NCI-H2081 (cell line): ENCODE data around the gene NCCRP1.

Experiments used
- DNase-seq, 2 experiments: peaks; one replicate each; lab custom pipeline; 2025; lab: John Stamatoyannopoulos, UW

NCCRP1 gene, protein sequence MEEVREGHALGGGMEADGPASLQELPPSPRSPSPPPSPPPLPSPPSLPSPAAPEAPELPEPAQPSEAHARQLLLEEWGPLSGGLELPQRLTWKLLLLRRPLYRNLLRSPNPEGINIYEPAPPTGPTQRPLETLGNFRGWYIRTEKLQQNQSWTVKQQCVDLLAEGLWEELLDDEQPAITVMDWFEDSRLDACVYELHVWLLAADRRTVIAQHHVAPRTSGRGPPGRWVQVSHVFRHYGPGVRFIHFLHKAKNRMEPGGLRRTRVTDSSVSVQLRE

DNA sequence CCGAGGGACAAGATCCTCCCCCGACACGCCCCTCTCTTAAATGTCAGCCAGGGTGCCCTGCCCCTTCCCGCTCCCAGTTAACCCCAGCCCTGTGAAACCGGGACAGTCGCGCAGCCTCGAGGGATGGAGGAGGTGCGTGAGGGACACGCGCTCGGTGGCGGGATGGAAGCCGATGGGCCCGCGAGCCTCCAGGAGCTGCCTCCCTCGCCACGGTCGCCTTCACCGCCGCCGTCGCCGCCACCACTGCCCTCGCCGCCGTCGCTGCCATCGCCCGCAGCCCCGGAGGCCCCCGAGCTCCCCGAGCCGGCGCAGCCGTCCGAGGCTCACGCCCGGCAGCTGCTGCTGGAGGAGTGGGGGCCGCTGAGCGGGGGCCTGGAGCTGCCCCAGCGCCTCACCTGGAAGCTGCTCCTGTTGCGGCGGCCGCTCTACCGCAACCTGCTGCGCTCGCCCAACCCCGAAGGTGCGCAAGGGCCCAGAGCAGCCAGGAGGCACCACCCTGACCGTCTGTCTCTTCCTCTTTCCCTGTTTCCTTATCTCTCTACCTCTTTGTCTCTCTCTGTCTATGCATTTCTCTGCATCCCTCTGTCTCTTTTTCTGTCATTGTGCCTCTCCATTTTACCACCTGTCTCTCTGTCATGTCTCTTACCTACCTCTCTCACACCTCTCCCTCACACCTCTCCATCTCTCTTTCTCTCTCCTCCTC is at the start of gene NCCRP1:
Gene NCCRP1, plus strand, starts transcription at position 105 of the 703 bp plus-strand sequence. Its CDS starts 19 bp downstream, at position 124.
- no peak for DNase-seq

DNA sequence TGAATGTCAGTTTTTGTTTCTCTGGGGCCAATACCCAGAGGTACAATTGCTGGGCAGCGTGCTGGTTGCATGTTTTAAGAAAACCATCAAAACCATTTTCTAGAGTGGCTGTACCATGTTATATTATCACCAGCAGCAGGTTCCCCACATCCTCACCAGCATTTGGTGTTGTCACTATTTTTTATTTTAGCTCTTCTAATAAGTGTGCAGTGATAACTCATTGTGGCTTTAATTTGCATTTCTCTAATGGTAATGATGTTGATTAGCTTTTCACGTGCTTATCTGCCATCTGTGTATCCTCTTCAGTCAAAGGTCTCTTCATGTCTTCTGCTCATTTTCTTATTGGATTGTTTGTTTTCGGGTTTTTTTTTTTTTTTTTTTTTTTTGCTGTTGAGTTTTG is 49.3 kb upstream of the NCCRP1 start:
- no peak for DNase-seq

DNA sequence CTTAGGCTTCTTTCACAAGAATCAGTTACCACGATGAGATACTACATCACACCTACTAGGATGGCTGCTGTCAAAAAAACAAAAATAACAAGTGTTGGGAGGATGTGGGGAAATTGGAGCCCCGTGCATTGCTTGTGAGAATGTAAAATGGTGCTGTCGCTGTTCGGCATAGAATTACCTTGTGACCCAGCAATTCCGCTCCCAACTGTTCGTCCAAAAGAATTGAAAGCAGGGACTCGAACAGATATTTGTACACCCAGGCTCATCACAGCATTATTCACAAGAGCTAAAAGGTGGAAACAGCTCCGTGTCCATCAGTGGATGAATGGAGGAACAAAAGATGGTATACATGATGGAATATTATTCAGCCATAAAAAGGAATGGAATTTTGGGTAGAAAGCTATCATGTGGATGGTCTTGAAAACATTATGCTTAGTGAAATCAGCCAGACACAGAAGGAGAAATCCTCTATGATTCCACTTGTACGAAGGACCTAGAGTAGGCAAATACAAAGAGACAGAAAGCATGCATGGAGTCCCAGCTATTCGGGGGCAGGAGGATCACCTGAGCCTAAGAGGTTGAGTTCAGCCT is 47.7 kb upstream of the NCCRP1 start:
- DNase-seq: no peak

DNA sequence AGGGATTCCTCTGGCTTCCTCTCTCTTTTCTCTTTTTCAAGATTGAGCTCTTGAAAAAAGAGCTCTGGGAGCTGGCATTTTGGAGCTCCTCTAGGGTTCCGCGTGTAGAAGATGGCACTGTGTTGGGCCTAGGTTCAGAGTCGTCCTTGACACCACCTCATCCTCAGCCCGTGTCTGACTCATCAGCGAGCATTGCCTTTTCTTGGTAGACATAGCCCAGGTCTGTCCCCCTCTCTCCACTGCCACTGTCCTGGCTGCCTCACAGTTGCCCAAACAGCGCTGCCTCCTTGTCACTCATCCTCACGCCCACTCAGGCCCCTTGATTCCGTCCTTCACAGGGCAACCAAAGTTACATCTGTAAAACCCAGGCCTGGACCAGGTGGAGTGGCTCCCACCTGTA is 46.5 kb upstream of the NCCRP1 start:
- no peak for DNase-seq

DNA sequence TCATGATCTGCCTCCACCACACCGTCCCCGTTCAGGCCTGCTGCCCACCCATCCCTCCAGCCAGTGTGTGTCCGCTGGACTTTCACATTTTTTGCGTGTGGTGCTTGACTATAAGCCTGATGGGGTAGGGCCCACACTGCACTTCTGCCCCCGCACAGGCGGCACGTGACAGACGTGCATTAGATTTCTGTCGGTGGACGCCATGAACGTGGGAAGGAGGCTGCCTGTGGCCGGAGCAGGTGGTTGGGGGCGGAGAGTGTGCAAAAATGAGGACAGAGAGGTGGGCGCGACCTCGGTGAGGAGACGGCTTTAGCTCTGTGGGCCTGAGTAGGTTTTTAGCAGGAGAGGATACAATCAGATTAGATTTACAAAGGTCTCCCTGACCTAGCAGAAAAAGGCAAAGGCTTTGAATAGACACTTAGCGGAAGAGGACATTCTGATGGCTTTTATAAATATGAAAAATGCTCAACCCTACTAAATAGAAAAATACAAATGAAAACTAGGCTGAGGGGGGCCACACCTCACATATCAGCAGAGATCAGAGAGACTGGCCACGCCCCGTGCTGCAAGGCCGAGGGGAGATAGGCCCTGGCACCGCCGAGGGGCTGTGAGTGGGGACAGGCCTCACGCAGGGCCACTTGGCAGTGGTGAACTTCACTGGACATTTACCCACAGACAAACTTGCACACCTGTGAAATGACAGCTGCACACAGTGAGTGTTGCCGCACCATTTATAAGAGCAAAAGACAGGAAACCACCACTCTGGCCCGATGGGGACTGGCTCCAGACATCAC is 45.8 kb upstream of the NCCRP1 start:
- no peak for DNase-seq

DNA sequence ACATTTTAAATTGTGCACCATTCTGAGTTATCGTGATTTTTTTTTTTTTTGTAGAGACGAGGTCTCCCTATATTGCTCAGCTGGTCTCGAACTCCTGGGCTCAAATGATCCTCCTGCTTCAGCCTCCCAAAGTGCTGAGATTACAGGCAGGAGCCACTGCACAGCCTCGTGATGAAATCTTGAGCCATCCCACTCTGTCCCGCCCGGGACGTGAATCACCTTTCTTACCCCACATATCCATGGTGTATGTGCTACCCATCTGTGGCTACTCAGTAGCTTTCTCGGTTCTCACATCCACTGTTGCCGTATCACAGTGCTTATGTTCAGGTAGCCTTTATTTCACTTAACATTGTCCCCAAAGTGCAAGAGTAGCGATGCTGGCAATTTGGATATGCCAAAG is 44.7 kb upstream of the NCCRP1 start:
- DNase-seq: no peak

DNA sequence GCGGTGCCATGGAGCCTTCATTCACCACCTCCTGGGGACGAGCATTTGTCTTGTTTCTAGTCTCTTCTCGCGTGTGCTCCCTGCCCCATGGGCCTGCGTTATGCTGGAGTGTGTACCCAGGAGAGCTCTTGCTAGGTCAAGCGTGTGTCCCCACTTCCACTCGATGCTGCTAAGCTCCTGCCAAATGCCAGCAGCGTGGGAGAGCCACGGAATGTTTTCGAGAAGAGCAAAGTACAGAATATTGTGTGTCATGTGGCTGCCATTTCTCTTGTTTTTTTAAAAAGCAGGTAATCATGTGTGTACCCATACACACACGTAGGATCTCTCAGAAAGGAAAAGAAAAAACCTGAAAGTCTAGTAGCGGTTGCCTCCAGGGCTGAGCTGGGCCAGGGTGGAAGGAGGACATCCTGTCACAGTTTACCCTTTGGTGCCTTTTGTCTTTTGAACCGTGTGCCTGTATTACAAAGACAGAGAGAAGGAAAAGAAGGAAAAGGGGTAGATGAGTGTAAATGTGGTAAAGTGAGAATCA is 42.6 kb upstream of the NCCRP1 start:
- no peak for DNase-seq

DNA sequence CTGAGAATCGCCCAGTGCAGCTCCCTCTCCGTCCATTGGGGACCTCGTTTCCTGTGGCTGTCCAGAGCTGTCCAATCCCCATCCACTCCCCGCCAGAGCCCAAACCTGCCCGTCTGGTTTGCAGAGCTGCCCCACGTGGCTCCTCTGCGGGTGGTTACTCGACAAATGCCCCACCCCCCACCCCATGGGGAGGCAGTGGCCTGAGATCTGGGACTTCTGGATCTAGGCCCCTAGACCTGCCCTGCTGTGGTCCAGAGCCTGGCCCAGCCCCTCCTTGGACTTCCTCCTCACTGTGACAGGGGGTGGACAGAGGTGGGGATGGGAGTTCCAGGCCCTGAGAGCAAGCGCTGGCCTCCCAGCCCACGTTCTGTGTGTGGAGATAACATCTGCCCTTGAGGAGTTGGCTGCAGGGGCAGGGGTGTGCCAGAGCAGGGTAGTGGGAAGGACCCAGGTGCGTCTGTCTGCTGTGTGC is 42.1 kb upstream of the NCCRP1 start:
- DNase-seq: no peak

DNA sequence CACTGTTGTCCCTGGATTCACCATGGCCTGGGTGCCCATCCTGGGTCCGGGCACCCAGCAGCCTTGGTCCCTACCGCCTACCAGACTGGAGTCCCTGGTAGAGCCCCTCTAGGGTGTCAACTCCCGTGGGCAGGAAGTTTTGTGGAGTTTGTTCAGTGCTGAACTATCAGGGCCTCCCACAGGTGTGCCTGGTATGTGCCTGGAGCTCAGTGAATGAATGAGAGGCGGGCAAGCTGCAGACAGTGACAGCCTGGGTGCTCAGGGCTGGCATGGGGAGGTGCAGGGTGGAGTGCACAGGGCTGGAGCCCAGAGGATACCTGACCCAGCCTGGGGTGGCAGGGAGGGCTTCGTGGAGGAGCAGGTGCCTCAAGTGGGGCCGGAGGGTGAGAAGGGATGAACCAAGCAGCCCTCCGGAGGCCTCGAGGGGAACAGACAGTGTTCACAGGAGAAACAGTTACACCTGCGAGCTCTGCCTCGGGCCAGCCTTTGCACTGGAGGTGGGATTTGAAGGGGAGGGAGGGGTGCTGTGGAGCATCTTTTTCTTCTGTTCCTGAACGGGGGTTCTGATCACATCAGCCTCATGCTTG is 41.6 kb upstream of the NCCRP1 start:
- DNase-seq: no peak

DNA sequence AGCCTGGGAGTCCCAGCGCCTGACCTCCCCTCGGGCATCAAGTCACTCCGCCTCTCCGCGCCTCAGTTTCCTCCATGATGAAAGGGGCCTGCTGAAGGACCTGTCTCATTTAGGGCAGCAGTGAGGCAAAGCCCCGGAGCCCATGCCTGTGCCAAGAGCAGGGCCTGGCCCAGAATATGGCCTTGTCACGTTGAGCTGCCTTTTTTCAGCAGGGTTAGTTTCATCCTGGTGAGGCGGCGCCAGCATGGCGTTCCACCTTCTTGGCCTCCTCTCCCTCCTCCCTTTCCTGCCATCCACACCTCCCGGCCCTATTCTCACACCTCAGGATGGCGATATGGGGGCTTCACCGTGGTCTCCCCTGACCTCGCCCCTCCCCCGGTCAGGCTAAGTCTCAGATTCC is 41.0 kb upstream of the NCCRP1 start:
- DNase-seq: no peak

DNA sequence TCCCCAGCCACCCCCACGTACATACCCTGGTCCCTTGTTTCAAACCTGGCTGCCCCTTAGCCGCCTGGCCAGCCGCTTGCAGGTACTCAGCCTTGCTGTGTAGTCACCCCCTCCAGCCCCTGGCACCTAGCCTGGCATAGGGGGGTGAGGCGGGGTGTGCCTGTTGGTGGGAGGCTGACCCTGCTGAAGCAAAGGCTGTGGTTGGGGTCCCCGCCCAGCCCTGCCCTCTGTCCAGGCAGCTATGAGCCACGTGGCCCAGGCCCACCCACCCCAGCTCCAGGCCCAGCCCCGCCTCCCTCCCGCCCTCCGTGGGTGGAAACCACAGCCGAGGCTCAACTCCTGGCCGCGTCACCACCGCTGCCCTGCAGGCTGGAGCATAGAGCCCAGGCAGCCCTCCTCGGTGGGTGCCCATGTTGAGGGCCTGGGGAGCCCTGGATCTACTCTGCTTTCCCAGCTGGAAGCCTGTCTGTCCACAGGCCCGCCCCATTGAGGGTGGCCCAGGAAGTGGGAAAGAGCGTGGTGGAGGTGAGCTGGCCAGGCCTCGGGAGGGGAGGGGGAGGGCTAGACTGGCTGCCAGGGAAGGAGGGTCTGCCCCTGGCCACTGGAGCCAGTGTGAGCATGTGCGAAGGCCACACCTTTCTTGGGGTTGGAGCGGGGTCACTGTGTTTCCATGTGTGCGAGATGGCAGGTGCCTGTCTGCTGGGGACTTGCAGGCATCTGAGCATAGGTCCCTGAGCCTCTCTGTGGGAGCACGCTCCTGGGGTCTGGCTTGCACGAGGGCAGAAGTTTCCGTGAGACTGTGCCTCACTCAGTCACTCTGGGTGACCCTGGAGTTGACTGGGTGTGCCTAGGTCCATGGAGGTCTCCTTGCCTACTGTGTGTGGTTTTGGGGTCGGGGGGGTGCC is 40.2 kb upstream of the NCCRP1 start:
- no peak for DNase-seq

DNA sequence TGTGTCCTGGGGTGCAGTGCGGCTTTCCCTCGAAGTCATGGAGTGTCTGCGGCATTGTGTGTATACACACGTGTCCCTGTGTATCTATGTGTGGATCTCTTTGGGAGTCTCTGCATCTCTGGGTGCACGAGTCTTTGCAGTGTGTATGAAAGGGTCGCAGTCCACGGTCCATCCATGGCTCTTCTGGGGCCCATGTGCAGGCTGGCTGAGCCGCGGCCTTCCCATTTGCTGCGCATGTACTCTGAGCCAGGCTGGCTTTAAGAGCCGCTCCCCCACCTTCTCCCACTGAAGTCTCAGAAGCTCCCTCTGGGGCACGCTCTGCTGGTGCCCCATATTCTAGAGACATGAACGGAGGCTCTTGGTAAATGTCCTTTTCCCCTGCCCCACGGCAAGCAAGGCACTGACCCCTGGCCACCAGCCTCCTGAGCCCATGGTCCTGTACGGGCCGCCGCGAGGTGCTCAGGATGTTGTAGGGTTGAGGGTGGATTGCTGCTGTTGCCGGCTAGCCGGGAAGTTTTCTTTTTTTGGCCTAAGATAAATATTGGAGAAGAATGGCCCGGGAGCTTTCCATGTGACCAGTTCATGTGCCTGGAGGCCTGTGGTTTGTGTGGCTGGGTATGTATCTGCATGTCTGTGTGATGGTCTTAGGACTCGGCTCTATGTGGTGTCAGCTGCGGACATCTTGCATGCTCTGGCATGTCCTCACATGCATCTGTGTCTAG is 39.3 kb upstream of the NCCRP1 start:
- DNase-seq: no peak

DNA sequence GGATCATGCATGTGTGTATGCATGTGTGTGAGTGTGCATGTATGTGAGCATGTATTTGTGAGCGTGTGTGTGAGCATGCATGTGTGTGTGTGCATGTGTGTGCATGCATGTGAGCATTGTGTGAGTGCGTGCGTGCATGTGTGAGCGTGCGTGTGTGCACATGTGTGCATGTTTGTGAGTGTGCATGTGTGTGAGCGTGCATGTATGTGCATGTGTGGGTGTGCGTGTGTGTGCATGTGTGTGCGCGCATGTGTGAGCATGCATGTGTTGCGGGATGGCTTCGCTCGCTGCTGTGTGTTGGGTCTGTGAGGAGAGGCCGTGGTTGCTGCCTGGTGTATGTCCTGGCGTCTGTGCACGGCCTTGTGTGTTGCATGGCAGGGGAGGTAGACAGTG is 38.8 kb upstream of the NCCRP1 start:
- DNase-seq: no peak

DNA sequence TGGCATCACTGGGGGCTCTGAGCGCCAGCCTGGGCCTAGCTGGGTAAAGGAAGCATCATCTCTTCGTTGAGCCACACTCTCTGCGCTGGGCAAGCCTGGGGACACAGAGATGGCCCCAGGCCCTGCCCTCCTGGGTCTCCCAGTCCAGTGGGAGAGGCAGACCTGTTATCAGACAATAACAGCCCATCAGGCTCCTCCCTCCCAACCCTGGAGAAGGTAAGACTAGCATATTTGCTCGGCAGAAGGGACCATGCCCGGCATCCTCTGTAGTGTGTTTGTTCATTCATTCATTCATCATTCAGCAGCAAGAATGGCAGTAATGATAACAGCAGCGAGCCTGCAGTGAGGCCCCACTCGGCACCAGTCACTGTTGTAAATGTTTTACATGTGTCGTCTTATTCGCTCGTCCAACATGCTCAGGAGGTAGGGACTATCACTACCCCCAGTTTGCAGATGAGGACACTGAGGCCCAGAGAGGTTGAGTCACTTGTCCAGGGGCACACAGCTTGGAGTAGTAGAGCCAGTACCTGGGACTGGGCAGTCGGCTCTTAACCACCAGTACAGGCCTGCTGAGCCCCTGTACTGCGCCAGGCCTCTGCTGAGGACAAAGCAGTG is 38.0 kb upstream of the NCCRP1 start:
- no peak for DNase-seq

DNA sequence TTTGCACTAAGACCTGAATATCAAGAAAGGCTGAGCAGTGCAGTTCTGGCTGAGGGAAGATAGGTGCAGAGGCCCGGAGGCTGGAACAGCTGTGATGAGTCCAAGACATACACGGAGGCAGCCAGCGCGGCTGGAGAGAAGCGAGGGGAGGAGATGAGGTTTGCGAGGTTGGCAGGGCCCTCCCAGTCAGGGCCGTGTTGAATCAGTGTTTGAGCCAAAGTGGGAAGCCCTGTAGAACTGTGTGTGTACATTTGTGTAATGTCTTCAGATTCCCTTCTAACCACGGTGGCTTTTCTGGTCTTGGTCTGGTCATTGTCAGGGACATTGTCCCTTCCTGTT is 36.3 kb upstream of the NCCRP1 start:
- no peak for DNase-seq

DNA sequence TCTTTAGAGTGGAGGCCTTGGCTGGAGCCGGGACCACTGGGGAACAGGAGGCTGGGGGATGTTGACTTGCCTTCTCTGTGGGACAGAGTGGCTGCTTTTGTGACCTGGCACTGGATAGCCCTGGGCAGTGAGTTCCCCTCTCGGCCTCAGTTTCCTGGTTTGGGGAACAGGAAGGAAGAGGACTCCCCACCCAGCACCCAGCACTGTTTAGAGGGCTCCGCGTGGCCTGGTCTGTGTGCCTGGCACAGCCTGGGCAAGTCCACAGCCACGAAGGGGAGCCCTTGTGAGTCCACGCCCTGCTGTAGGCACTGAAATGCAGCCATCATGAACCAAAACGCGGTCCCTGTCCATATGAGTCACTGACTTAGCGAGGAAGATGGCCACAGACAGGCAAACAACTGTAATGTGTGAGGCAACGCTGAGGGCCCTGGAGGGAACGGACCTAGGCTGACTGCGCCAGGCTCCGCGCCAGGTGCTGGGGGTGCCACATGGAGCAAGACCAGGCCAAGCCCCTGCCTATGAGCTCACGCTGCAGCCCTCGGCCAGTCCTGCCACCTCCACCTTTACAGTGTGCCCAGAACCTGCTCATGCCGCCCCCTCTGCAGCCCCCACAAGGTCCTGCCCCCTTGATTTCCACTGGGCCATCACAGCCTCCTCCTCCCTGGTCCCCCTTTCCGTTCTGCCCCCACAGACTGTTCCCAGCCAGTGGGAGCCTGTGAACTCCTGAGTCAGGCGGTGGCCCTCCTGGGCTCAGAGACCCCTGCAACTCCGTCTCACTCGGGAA is 35.7 kb upstream of the NCCRP1 start:
- no peak for DNase-seq

DNA sequence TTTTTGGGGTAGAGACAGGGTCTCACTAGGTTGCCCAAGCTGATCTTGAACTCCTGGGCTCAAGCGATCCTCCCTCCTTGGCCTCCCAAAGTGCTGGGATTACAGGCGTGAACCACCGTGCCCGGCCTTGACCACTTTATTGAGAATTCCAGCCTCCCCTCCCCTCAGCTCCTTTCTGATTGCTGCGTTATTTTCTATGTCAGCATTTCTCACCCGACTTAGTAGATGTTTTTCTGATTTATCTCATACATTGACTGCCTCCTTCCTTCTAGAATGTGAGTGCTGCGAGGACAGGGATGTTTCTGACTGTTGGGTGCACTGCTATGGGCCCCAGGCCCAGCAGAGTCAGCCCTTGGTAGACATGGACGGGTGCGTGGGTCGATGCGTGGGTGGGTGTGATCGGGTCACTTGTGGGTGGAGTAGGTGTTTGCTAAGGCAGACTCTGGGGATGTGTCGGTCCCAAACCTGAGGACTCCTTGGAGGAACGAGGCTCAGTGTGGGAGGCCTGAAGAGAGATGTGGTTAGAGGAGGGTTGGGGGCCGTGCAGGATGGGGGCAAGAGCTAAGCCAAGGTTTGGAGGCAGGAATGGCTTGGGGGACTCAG is 34.2 kb upstream of the NCCRP1 start:
- no peak for DNase-seq

DNA sequence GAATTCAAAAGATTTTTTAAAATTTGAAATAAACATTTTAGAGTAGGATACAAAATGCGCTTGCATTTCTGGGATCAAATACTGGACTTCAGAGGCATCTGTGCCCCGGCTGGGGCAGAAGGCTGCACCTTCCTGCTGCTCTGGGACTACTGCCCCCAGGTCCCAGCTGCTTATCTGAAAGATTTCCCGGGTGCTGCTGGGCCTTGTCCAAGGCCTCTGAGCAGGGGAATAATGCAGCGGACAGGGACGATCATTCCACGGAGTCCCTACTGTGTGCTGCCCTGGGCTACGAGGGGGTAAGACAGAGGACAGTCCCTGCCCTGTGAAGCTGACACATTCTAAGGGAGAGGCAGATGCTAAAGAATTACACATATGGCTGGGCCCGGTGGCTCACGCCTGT is 33.1 kb upstream of the NCCRP1 start:
- DNase-seq: no peak

DNA sequence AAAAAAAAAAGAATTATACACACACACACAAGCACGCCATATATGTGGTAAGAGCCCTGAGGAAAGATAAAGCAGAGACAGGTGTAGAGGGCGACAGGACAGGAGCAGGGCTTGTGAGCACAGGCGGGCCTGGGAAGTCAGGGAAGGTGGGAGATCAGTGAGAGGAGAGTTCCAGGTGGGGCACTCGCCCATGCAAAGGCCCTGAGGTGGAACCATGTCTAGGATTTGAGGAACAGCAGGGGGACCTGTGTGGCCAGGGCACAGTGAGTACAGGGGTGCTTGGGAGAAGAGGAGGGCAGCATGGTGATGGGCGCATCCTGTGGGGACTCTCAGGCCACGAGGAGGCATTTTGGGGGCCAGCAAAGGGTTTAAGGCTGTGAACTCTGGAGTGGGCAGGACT is 32.5 kb upstream of the NCCRP1 start:
- no peak for DNase-seq
